GM12801 (cell line): ENCODE results near the gene AGTRAP.

Source experiments
- TF ChIP-seq, protein P1 (sequence below): IDR thresholded peaks from one replicate; pipeline ENCODE4 v1.5.1; 2011; ENCODE audit warnings: control low read depth; ENCODE audit not compliant: insufficient read length; ENCODE audit errors: extremely low read depth

Gene AGTRAP

DNA sequence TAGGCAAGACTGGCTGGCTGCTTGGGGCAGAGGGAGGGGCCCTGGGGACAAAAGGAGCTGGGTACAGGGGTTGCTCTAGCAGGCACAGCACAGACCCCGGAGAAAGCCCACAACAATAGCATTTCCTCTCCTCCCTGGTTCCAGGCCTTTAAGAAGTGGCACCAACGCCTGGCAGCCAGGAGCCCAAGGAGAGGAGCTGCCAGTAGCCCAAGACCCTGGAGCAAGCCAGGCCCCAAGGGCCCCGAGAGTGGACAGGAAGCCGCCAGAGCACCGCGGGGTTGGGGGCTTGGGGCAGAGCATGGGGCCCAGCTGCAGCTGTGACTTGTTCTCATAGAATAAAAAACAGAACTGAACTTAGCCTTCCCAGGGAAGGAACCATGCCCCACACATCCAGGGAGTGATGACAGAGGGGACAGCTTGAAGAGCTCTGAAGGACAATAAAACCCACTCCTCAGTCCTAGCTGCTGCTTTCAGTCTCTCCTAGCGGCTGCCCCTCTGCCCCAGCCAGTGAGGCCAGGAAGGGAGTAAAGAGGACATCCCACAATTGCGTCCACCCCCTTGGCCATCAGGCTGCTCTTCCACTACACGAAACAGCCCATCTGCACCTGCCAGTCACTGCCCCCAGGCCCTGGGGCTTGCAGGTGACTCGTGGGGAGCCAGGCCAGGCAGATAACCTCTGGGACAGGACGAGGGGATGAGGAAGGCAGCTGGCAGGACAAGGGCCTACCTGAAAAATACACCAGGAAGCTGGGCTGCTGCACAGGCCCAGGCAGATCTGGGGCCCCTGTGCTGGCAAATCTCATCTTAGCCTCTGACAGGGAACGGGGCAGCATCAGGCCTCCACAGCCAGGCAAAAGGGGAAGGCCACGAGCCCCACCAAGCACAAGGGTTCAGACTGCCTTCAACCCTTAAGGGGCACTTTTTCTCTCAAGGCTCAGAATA is 53.5 kb downstream of the AGTRAP start:
- TF ChIP-seq, protein P1, sequence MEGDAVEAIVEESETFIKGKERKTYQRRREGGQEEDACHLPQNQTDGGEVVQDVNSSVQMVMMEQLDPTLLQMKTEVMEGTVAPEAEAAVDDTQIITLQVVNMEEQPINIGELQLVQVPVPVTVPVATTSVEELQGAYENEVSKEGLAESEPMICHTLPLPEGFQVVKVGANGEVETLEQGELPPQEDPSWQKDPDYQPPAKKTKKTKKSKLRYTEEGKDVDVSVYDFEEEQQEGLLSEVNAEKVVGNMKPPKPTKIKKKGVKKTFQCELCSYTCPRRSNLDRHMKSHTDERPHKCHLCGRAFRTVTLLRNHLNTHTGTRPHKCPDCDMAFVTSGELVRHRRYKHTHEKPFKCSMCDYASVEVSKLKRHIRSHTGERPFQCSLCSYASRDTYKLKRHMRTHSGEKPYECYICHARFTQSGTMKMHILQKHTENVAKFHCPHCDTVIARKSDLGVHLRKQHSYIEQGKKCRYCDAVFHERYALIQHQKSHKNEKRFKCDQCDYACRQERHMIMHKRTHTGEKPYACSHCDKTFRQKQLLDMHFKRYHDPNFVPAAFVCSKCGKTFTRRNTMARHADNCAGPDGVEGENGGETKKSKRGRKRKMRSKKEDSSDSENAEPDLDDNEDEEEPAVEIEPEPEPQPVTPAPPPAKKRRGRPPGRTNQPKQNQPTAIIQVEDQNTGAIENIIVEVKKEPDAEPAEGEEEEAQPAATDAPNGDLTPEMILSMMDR: no peak

DNA sequence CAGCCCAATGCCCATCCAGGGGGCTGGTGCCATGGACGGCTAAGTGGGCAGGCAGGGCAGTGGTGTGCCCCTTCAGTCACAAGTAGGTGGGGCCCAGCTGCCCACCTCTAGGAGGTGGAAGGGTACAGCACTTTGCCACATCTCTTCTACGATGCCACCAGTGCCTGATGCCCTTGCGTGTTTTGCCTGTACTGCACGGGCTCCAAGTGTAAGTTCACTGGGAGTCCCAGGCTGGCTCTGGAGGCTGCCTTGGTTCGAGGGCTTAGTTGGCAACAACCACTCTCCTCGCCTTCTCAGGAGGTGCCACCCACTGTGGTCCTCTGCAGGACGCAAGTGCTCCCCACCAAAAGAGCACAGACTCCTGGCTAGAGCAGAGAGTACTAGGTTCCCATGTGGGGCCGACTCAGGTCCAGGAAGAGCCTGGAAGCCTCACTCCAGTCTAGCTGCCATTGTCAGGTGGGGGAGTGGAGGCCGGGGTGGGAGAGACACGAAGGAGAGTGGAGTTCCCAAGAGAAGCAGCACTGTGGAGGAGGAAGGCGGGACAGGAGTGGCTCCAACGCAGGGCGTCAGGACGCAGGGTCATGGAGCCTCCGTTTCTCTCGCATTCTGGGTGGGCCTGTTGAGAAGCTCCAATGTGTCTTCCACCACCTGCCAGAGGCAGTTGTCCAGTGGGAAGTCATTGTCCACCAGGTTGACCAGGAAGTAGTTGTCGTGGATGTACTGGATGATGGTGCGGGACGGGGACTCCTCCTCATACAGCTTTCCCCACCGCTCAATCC is 54.4 kb downstream of the AGTRAP start:
- TF ChIP-seq, protein P1: no peak

DNA sequence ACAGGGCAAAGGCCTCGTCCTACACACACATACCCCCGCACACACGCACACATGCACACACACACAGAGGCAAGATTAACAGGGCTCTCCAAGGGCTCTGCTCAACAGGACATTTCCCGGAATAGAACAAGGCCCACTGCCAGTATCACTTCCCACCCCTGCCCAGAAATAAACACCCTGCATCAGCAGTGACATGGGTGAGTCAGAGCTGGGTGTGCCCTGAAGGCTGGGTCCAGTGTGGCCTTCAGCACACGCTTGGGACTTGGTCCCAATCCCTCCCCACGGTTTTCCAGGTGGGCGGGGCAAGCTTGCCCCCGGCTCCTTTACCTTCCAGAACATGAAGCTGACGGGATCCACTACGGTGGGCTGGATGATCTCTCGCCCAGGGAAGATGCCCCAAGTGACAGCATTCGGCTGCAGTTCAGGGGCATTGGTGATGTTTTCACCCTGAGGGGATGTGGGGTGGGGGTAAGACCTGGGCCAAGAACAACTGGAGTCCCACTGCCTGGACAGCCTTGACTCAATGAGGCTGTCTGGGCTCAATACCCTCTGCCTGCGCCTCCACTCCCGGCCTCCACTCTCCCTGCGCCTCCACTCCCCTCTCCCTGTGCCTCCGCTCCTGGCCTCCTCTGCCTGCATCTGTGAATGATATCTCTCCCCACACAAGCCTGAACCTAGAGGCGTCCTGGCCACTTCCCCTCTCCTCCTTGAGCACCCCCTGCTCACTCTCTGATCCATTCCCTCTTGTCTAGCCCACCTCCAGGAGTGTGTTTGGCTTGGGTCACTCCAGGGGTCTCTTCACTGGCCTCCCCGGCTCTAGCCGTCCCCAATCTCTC is 55.2 kb downstream of the AGTRAP start:
- TF ChIP-seq, protein P1: no peak

DNA sequence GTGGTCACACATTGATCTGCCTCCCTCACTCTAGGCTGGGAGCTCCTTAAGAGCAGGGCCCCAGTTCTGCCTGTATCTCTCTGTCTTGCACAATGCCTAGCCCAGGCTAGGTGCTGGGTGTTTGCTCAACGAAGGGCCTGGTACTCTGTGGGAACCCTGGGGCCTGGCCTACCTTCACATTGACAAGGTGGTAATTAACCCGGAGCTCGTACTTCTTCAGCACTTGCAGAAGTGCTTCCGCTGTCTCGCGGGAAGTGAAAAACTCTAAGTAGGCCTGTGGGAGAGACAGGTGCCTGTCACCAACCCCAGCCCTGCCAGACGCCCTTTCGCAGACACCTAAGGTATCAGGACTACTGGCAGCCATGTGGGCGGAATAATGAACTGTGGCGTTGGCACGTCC is 56.2 kb downstream of the AGTRAP start:
- TF ChIP-seq, protein P1: no peak

DNA sequence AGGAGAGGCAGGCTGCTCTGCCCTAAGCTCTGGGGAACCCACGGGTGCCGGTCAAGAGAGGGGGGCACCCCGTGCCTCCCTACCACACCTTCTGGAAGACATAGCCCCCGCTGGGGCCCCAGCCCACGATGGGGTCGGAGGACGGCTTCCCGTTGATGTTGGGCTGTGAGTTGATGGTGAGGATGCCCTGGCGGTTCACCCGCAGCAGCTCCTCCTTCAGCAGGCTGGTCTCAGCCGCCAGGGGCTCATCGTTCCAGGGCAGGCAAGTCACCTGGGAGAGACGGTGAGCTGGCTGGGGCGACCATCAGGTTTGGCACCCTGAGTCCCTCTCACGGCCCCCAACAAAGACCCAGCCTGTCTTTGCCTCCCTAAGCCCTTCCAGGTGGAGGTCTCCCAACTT is 57.9 kb downstream of the AGTRAP start:
- TF ChIP-seq, protein P1: no peak

DNA sequence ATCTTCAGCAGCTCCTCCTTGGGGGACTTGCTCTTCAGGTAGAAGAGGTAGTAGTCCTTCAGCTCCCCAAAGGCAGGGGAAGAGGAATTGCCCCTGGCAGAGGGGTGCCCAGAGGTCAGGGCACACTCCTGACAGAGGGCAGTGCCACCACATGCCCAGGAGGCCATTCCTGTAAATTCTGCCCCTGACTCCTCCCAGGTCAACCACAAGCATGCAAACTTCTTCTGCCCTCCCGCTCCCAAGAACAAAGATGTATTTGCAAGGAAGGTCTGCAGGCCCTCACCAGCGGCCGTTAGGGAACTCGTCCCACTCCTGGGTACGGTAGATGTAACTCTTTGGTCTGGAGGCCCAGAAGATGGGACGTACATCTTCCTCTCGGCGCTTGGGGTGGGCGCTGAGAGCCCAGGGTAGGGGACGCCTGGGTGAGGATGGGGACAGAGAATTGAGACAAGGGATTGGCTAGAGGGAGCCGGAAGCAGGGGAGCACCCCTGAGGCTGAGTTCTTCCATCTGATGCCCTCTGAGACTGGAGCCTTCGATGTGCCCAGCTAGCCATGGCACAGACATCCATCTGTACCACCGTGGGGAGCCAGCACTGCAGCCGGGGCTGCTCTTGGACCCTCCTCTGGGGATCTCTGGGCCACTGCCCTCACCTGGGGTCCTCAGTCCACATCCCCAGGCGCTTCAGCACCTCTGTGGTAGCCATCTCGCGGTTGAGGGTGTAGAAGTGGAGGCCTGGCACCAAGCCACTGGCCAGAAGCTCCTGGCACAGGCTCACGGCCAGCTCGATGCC is 58.7 kb downstream of the AGTRAP start:
- TF ChIP-seq, protein P1: no peak
